Thyroid gland (tissue), 4 donors: Measurements from ENCODE around the gene ZCCHC10. TPM values are rescaled to one million over a fixed set of nuclear protein-coding genes. Genes with fewer than 3 reads are reported as not detected.
"Not testable (repeated sequence)": the region's sequence is repeated elsewhere in the genome, so short reads cannot be mapped to it uniquely, and the experiment has no call there.

ENCODE experiments used
- DNase-seq, 2 donors: peaks; one replicate each; pipeline ENCODE4 v3.0.0-alpha.2; 2019
- H3K27ac ChIP-seq, 3 donors: fragments of 200-600 bp; sonication (generic); 1 replicate in 2 of 3; 2 replicates in 1 of 3; pipeline ENCODE4 v1.5.1; 2016 to 2019; ENCODE audit warnings: mild to moderate bottlenecking in 1 of 3, moderate library complexity in 1 of 3
- H3K27me3 ChIP-seq: fragments of 200-600 bp; sonication (generic); one replicate; pipeline ENCODE4 v1.5.1; 2019
- H3K36me3 ChIP-seq, 2 donors: fragments of 200-600 bp; sonication (generic); one replicate each; pipeline ENCODE4 v1.5.1; 2016 to 2019
- H3K4me1 ChIP-seq, 2 donors: fragments of 200-600 bp; sonication (generic); one replicate each; pipeline ENCODE4 v1.5.1; 2017 to 2019
- H3K4me3 ChIP-seq, 3 donors: fragments of 200-600 bp; sonication (generic); replicated peaks in 1 of 3; 1 replicate in 2 of 3; 2 replicates in 1 of 3; pipeline ENCODE4 v1.5.1; 2016; ENCODE audit warnings: mild to moderate bottlenecking in 1 of 3
- H3K9me3 ChIP-seq: fragments of 200-600 bp; sonication (generic); one replicate; pipeline ENCODE4 v1.5.1; 2017
- POLR2A ChIP-seq, 2 donors: fragments of 450-650 bp; IDR thresholded peaks; one replicate each; pipeline ENCODE4 v1.6.1; 2017; ENCODE audit warnings: antibody characterized with exemption in 2 of 2, mild to moderate bottlenecking in 2 of 2, moderate library complexity in 1 of 2
- WGBS, 2 donors: methylation state at CpG; one replicate each; pipeline ENCODE4 v1.1.5; 2017; 5-methylcytosine and 5-hydroxymethylcytosine counted together
- intact Hi-C: fragments of 100-400 bp; cut with DNase I; formaldehyde crosslinking; loops from one replicate; pipeline ENCODE4 v1.15.1; 2023
- total RNA-seq, 4 donors: library from RNA; depleted of rRNA; stranded (reverse); fragments of >200 nt; gene quantifications; one replicate each; pipeline ENCODE4 v1.2.3, GENCODE V29; 2016
- TF ChIP-seq, protein P1 (sequence below), 6 experiments: fragments of 200-600 bp in 3 of 6; fragments of 450-650 bp in 3 of 6; sonication (generic) in 3 of 6; IDR thresholded peaks; one replicate each; pipeline ENCODE4 v1.5.1; 2016 to 2019; ENCODE audit warnings: antibody characterized with exemption in 6 of 6, mild to moderate bottlenecking in 2 of 6, inconsistent platforms in 1 of 6, moderate library complexity in 1 of 6

The ZCCHC10 gene
- total RNA-seq, 4 donors from 2014 or later: 24.7 to 43.4 (median 30.7) TPM

DNA sequence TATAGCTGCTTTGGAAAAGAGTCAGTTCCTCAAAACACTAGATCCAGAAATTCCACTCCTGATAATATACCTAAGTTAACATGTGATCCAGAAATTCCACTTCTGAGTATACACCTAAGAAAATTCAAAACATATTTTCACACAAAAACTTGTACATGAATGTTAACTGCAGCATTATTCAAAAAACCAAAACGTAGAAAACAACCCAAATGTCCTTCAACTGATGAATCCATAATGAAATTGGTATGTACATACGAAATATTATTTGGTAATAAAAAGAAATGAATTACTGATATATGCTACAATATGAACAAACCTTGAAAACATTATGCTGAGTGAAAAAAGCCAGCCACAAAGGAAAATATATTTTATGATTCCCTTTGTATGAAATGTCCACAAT is 46.4 kb downstream of the ZCCHC10 start:
- no peaks in the 10 kb centered on the region for H3K4me1 ChIP-seq

DNA sequence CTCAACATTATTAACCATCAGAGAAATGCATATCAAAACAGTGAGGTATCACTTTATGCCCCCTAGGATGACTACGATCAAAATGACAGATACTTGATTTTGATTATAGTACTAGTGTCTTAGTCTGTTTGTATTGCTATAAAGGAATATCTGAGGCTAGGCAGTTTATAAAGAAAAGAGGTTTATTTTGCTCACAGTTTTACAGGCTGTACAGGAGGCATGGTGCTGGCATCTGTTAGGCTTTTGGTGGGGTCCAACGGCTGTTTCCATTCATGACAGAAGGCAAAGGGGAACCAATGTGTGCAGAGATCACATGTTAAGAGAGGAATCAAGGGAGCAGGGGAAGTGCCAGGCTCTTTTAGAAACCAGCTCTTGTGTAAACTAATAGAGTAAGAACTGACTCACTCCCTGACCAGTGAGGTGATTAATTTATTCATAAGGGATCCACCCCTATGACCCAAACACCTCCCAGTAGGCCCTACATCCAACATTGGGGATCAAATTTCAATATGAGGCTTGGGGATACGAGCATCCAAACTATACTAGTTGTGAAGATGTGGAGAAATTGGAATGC is 46.9 kb downstream of the ZCCHC10 start:
- Histone ChIP-seq H3K4me3 (no peak overlapping the region), H3K4me1 (no peaks in the 10 kb centered on the region), H3K9me3 (no peaks in the 10 kb centered on the region), H3K36me3 (no peaks in the 10 kb centered on the region), H3K27ac (no peak overlapping the region), H3K27me3 (no peaks in the 10 kb centered on the region)
- no peak for DNase-seq
- 75 to 84% methylated on average over 3 of the region's 3 CpGs for WGBS, 2 donors
- intact Hi-C loops: no loop called here
- no peak for TF ChIP-seq POLR2A (IDR thresholded peaks at IDR 0.05)
- TF ChIP-seq, protein P1, sequence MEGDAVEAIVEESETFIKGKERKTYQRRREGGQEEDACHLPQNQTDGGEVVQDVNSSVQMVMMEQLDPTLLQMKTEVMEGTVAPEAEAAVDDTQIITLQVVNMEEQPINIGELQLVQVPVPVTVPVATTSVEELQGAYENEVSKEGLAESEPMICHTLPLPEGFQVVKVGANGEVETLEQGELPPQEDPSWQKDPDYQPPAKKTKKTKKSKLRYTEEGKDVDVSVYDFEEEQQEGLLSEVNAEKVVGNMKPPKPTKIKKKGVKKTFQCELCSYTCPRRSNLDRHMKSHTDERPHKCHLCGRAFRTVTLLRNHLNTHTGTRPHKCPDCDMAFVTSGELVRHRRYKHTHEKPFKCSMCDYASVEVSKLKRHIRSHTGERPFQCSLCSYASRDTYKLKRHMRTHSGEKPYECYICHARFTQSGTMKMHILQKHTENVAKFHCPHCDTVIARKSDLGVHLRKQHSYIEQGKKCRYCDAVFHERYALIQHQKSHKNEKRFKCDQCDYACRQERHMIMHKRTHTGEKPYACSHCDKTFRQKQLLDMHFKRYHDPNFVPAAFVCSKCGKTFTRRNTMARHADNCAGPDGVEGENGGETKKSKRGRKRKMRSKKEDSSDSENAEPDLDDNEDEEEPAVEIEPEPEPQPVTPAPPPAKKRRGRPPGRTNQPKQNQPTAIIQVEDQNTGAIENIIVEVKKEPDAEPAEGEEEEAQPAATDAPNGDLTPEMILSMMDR (IDR thresholded peaks at IDR 0.05): no peak

More for the DNA sequence above, 46.4 kb downstream of the ZCCHC10 start:
- no peak for DNase-seq
- intact Hi-C loops: no loop called here
- WGBS, 2 donors: 76 to 78% methylated on average over 2 of the region's 2 CpGs
- Histone ChIP-seq H3K4me3 (no peak overlapping the region), H3K27ac (no peak overlapping the region), H3K9me3 (no peaks in the 10 kb centered on the region), H3K36me3 (no peaks in the 10 kb centered on the region), H3K27me3 (no peaks in the 10 kb centered on the region)
- TF ChIP-seq POLR2A (IDR thresholded peaks at IDR 0.05): no peak
- TF ChIP-seq, protein P1 (IDR thresholded peaks at IDR 0.05): no peak

DNA sequence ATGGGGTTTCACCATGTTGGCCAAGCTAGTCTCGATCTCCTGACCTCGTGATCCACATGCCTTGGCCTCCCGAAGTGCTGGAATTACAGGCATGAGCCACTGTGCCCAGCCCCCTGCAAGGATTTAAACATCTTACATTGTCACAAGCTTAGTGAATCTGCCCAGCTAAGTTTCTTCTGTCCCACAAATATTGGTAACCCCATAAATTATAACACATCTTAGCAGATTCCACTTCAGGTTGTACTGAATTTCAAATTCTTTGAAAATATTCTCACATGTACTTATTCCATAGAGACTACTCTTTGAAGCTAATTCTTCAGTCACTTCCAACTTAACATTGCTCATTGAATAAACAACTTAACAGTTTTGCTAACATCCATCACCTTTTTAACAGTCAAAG is 49.5 kb downstream of the ZCCHC10 start:
- intact Hi-C loops: no loop called here
- no peak for TF ChIP-seq POLR2A (IDR thresholded peaks at IDR 0.05)
- H3K36me3 ChIP-seq: no peaks in the 10 kb centered on the region
- DNase-seq: no peak
- 95 to 100% methylated on average over 3 of the region's 3 CpGs for WGBS, 2 donors
- H3K9me3 ChIP-seq: no peaks in the 10 kb centered on the region
- H3K4me1 ChIP-seq: no peaks in the 10 kb centered on the region
- H3K4me3 ChIP-seq: no peak overlapping the region
- H3K27ac ChIP-seq: no peak overlapping the region
- no peaks in the 10 kb centered on the region for H3K27me3 ChIP-seq

DNA sequence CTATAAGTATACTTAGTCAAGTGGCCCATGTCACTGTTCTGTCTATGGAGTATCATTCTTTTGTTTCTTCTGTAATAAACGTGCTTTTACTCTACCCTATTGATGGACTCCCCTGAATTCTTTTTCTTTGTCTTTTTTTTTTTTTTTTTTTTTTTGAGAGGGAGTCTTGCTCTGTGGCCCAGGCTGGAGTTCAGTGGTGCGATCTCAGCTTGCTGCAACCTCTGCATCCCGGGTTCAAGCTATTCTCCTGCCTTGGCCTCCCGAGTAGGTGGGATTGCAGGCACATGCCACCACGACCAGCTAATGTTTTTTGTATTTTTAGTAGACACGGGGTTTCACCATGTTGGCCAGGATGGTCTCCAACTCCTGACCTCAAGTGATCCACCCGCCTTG is 53.9 kb downstream of the ZCCHC10 start:
- H3K36me3 ChIP-seq, H3K27ac ChIP-seq, H3K4me3 ChIP-seq, DNase-seq, intact Hi-C loops, H3K4me1 ChIP-seq, H3K27me3 ChIP-seq, H3K9me3 ChIP-seq: not testable (repeated sequence)
- 91 to 95% methylated on average over 7 of the region's 7 CpGs for WGBS, 2 donors

DNA sequence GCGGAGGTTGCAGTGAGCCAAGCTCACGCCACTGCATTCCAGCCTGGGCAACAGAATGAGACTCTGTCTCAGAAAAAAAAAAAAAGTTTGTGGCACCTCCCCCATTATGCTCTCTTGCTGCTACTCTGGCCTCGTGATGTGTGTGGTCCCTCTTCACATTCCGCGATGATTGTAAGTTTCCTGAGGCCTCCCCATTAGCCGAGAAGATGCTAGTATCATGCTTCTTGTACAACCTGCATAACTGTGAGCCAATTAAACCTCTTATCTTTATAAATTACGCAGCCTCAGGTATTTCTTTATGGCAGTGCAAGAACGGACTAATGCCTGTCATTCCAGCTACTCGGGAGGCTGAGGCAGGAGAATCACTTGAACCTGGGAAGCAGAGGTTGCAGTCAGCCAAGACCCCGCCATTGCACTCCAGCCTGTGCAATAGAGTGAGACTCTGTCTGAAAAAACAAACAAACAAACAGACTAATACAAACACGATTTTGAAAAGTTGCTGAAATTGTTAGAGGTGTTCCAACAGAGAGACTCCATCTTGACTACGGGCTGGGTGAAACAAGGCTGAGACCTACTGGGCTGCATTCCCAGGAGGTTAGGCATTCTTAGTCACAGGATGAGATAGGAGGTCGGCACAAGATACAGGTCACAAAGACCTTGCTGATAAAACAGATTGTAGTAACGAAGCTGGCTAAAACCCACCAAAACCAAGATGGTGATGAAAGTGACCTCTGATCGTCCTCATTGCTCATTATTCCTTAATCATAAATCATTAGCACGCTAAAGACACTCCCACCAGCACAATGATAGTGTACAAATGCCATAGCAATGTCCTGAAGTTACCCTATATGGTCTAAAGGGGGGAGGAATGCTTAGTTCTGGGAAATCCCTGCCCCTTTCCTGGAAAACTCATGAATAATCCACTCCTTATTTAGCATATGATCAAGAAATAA is 54.6 kb downstream of the ZCCHC10 start:
- TF ChIP-seq POLR2A (IDR thresholded peaks at IDR 0.05): no peak
- TF ChIP-seq, protein P1 (IDR thresholded peaks at IDR 0.05): no peak
- H3K4me1 ChIP-seq: no peaks in the 10 kb centered on the region
- no peaks in the 10 kb centered on the region for H3K9me3 ChIP-seq
- DNase-seq: no peak
- no peaks in the 10 kb centered on the region for H3K27me3 ChIP-seq
- WGBS, 2 donors: 80 to 86% methylated on average over 16 of the region's 16 CpGs
- no peaks in the 10 kb centered on the region for H3K36me3 ChIP-seq
- intact Hi-C loops: no loop called here
- no peak overlapping the region for H3K4me3 ChIP-seq
- H3K27ac ChIP-seq: no peak overlapping the region

DNA sequence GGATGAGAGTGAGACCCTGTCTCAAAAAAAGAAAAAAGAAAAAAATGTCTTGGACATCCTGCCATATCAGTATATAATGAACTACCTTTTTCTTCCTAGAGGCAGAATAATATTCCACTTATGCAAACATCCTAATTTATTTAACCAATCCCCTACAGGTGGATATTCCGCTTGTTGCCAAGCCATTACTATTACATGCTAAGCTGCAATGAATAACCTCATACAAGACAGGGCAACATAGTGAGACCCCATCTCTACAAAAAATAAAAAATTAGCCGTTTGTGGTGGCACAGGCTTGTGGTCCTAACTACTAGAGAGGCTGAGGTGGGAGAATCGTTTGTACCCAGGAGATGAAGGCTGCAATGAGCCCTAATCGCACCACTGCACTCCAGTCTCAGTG is 61.2 kb downstream of the ZCCHC10 start:
- Histone ChIP-seq H3K27ac (no peak overlapping the region), H3K9me3 (no peaks in the 10 kb centered on the region), H3K27me3 (no peaks in the 10 kb centered on the region), H3K36me3 (no peaks in the 10 kb centered on the region), H3K4me1 (peaks cover 22 to 23% of the 10 kb centered on the region in 2 donors), H3K4me3 (no peak overlapping the region)
- DNase-seq: no peak
- no peak for TF ChIP-seq POLR2A (IDR thresholded peaks at IDR 0.05)
- TF ChIP-seq, protein P1 (IDR thresholded peaks at IDR 0.05): no peak
- 94 to 99% methylated on average over 4 of the region's 4 CpGs for WGBS, 2 donors
- intact Hi-C loops: loop anchor here (10.0 kb wide), 2 partner anchors 60 to 90 kb away; partner anchors contain the start of genes HSPA4 and ZCCHC10
